Endothelial cell of umbilical vein (primary cell): ENCODE measurements around the gene ITIH4. TPM values are rescaled to one million over a fixed set of nuclear protein-coding genes. Genes with fewer than 3 reads are reported as not detected.

ENCODE experiments used
- BruUV-seq: library from RNA; stranded (reverse); fragments of 400-500 nt; replicated peaks from 2 replicates; lab custom pipeline; 2021; lab: Mats Ljungman, UMichigan
- CTCF ChIA-PET: fragments of 300-600, 350-600 bp; sonication (Branson Sonifier 250); formaldehyde crosslinking; loops from one replicate; lab custom pipeline; 2021; ENCODE audit warnings: antibody characterized with exemption, inconsistent platforms; lab: Charles Lee
- POLR2A ChIA-PET: fragments of 300-600, 350-600 bp; sonication (Branson Sonifier 250); formaldehyde crosslinking; loops from one replicate; lab custom pipeline; 2021; ENCODE audit warnings: antibody characterized with exemption, inconsistent platforms; lab: Charles Lee
- DNase-seq: peaks from one replicate; pipeline ENCODE4 v3.0.0-alpha.2; 2011; ENCODE audit warnings: low read depth, low spot score
- FAIRE-seq: peaks from 2 replicates; lab custom pipeline; 2011; peaks lifted over from hg19 to GRCh38; lab: Jason Lieb, UNC
- H2AFZ ChIP-seq: 2 replicates; pipeline ENCODE4 v1.6.0; 2012; ENCODE audit warnings: low read depth, low read length, control low read depth, inconsistent platforms
- H3K27ac ChIP-seq: 2 replicates; pipeline ENCODE4 v1.5.1; 2011; ENCODE audit warnings: low read depth, mild to moderate bottlenecking, control low read depth, low read length, moderate library complexity; ENCODE audit not compliant: insufficient read depth
- H3K27me3 ChIP-seq, 2 experiments: 2 replicates each; pipeline versions ENCODE4 v1.6.0 to v1.6.1; 2011; ENCODE audit warnings: low read length in 2 of 2, mixed read lengths in 1 of 2; ENCODE audit not compliant: control insufficient read depth in 2 of 2, insufficient read depth in 2 of 2
- H3K36me3 ChIP-seq, 2 experiments: 2 replicates in 1 of 2; 3 replicates in 1 of 2; pipeline ENCODE4 v1.5.1; 2011; ENCODE audit warnings: low read length in 2 of 2, mild to moderate bottlenecking in 1 of 2, moderate library complexity in 1 of 2; ENCODE audit not compliant: control insufficient read depth in 2 of 2, insufficient read depth in 2 of 2; ENCODE audit errors: extremely low read depth in 1 of 2
- H3K4me1 ChIP-seq: 3 replicates; pipeline ENCODE4 v1.5.1; 2011; ENCODE audit warnings: mild to moderate bottlenecking, low read length; ENCODE audit not compliant: control insufficient read depth, insufficient read depth; ENCODE audit errors: extremely low read depth
- H3K4me2 ChIP-seq: 2 replicates; pipeline ENCODE4 v1.6.1; 2011; ENCODE audit warnings: low read length, control low read depth, mixed read lengths; ENCODE audit not compliant: insufficient read depth
- H3K4me3 ChIP-seq, 3 experiments: fragments of 200-600 bp in 1 of 3; sonication (generic), shearing (Covaris generic) in 1 of 3; replicated peaks in 1 of 3; 2 replicates each; pipeline ENCODE4 v1.5.1; 2011 to 2016; ENCODE audit warnings: control low read depth in 3 of 3, low read length in 3 of 3, mild to moderate bottlenecking in 2 of 3, inconsistent platforms in 1 of 3, low read depth in 1 of 3, moderate library complexity in 1 of 3; ENCODE audit not compliant: insufficient read depth in 1 of 3
- H3K79me2 ChIP-seq: 2 replicates; pipeline ENCODE4 v1.6.0; 2012; ENCODE audit warnings: low read length, inconsistent platforms; ENCODE audit not compliant: control insufficient read depth, insufficient read depth
- H3K9ac ChIP-seq: replicated peaks from 2 replicates; pipeline ENCODE3; 2011; ENCODE audit warnings: low read length, control low read depth; ENCODE audit not compliant: insufficient read depth; ENCODE audit errors: extremely low read depth
- H3K9me1 ChIP-seq: replicated peaks from 3 replicates; pipeline ENCODE4 v1.6.0; 2011; ENCODE audit warnings: mild to moderate bottlenecking, low read length; ENCODE audit not compliant: control insufficient read depth, insufficient read depth; ENCODE audit errors: extremely low read depth
- H3K9me3 ChIP-seq: replicated peaks from 2 replicates; pipeline ENCODE4 v1.5.1; 2012; ENCODE audit warnings: low read length, inconsistent platforms; ENCODE audit not compliant: control insufficient read depth, insufficient read depth
- H4K20me1 ChIP-seq: replicated peaks from 2 replicates; pipeline ENCODE3; 2011; ENCODE audit warnings: mild to moderate bottlenecking, low read length; ENCODE audit not compliant: control insufficient read depth, insufficient read depth; ENCODE audit errors: extremely low read depth
- CTCF ChIP-seq, 2 donors: IDR thresholded peaks; 1 replicate in 1 of 2; 2 replicates in 1 of 2; pipeline ENCODE4 v1.5.1; 2011; ENCODE audit warnings: low read length in 2 of 2, mild to moderate bottlenecking in 2 of 2, moderate library complexity in 2 of 2, control low read depth in 1 of 2, inconsistent platforms in 1 of 2, low read depth in 1 of 2; ENCODE audit not compliant: insufficient read depth in 1 of 2; ENCODE audit errors: extremely low read depth in 1 of 2
- EZH2 ChIP-seq: IDR thresholded peaks from 2 replicates; pipeline ENCODE4 v1.6.1; 2012; ENCODE audit warnings: borderline replicate concordance, low read depth, mild to moderate bottlenecking, moderate library complexity, low read length, inconsistent platforms; ENCODE audit not compliant: severe bottlenecking
- FOS ChIP-seq: IDR thresholded peaks from 2 replicates; pipeline ENCODE4 v1.6.1; 2011; ENCODE audit warnings: mild to moderate bottlenecking, low read length, moderate library complexity, borderline replicate concordance; ENCODE audit not compliant: insufficient read depth
- GATA2 ChIP-seq: IDR thresholded peaks from 2 replicates; pipeline ENCODE4 v1.7.0; 2011; ENCODE audit warnings: low read depth, mild to moderate bottlenecking, moderate library complexity, mixed read lengths, low read length; ENCODE audit not compliant: insufficient read length, insufficient read depth
- JUN ChIP-seq: IDR thresholded peaks from 2 replicates; pipeline ENCODE4 v1.6.1; 2011; ENCODE audit warnings: borderline replicate concordance, low read depth; ENCODE audit not compliant: insufficient read length, insufficient read depth
- MYC ChIP-seq: IDR thresholded peaks from one replicate; pipeline ENCODE4 v1.6.1; 2011; ENCODE audit warnings: mild to moderate bottlenecking, low read depth, low read length
- POLR2A ChIP-seq: IDR thresholded peaks from 2 replicates; pipeline ENCODE4 v1.6.1; 2012; ENCODE audit warnings: low read depth, mild to moderate bottlenecking, control low read depth, low read length
- POLR2AphosphoS5 ChIP-seq: IDR thresholded peaks from 2 replicates; pipeline ENCODE4 v1.6.1; 2012; ENCODE audit warnings: low read depth, mild to moderate bottlenecking, control low read depth, low read length, moderate library complexity; ENCODE audit not compliant: insufficient read depth
- dilution Hi-C: fragments of 300-500 bp; cut with MboI; formaldehyde crosslinking; loops from one replicate; pipeline ENCODE4 v1.15.0; 2019; ENCODE audit warnings: low sequenced_read_pairs; ENCODE audit not compliant: extremely low pct_ligation_motif_present
- intact Hi-C: fragments of 100-400 bp; cut with micrococcal nuclease; formaldehyde crosslinking; loops from one replicate; pipeline ENCODE4 v1.10.0; 2022
- polyA plus RNA-seq, 4 experiments: library from polyadenylated mRNA; depleted of rRNA in 3 of 4; stranded (reverse) in 3 of 4; unstranded in 1 of 4; fragments of >200 nt; gene quantifications; 2 replicates each; pipeline versions ENCODE4 v1.2.1 to v1.2.3, GENCODE V29; 2011 to 2012; ENCODE audit warnings: missing spikeins in 1 of 4
- total RNA-seq: library from RNA; stranded (reverse); gene quantifications from 2 replicates; pipeline ENCODE4 v1.2.3, GENCODE V29; 2021
- TF ChIP-seq, protein P1 (sequence below): IDR thresholded peaks from 2 replicates; pipeline ENCODE4 v1.6.1; 2011; ENCODE audit not compliant: insufficient read depth, insufficient read length

The ITIH4 gene
- total and polyA plus RNA-seq, 2 donors (not counting 3 experiments of a cell fraction or from before 2014, with no cell fraction given), result 0.17 to 2.4 TPM

GRCh38 chr3:52835766-52836470, 5.4 kb upstream of the ITIH4 start:
- Histone ChIP-seq H3K36me3 (peaks cover 0 to 2% of the 10 kb centered on the region in 2 experiments), H3K4me2 (no peak overlapping the region), H4K20me1 (no peaks in the 10 kb centered on the region), H3K4me3 (no peak overlapping the region), H3K27ac (no peak overlapping the region), H2AFZ (no peak overlapping the region), H3K9me3 (no peaks in the 10 kb centered on the region), H3K4me1 (peaks cover 6% of the 10 kb centered on the region), H3K79me2 (no peaks in the 10 kb centered on the region), H3K9me1 (no peaks in the 10 kb centered on the region), H3K9ac (no peak overlapping the region), H3K27me3 (no peaks in the 10 kb centered on the region)
- no peak for TF ChIP-seq MYC
- TF ChIP-seq JUN, result no peak
- TF ChIP-seq EZH2, result no peak
- no peak for TF ChIP-seq GATA2
- no peak for TF ChIP-seq POLR2AphosphoS5
- TF ChIP-seq POLR2A, result no peak
- TF ChIP-seq, protein P1, sequence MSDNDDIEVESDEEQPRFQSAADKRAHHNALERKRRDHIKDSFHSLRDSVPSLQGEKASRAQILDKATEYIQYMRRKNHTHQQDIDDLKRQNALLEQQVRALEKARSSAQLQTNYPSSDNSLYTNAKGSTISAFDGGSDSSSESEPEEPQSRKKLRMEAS, result no peak
- TF ChIP-seq CTCF (IDR thresholded peaks at IDR 0.05; ENCODE audit: extremely low read depth in 1 of 2, insufficient read depth in 1 of 2, low read depth in 1 of 2, low read length in 2 of 2), result no peak
- no peak for TF ChIP-seq FOS
- DNase-seq, result no peak
- dilution Hi-C loops, result no loop called here
- intact Hi-C loops, result no loop called here
- POLR2A ChIA-PET, result no interaction called here
- BruUV-seq, result no TSS peak
- no peak for FAIRE-seq
- CTCF ChIA-PET, result interaction anchor here (1.4 to 2.8 kb wide), 3 partner anchors 10 to 37 kb away, joined by 3 to 10 read pairs (median 8); no protein-coding TSS in a partner anchor
